MCF 10A (cell line): Measurements from ENCODE around the gene SOS1. TPM values are rescaled to one million over a fixed set of nuclear protein-coding genes. Genes with fewer than 3 reads are reported as not detected.
A peak's percentile ranks its signal among the peaks of the same experiment; 100 is the strongest.

Experiments
- BruUV-seq: library from RNA; stranded (reverse); fragments of 400-500 nt; replicated peaks from 2 replicates; lab custom pipeline; 2021; lab: Mats Ljungman, UMichigan
- CTCF ChIA-PET: fragments of 300-600 bp; sonication (Branson Sonifier 250); formaldehyde crosslinking; extraction: SDS; loops from one replicate; lab custom pipeline; 2021; ENCODE audit warnings: antibody characterized with exemption, inconsistent platforms; lab: Yijun Ruan, JAX
- POLR2A ChIA-PET: fragments of 300-600, 350-650 bp; sonication (Branson Sonifier 250); formaldehyde crosslinking; extraction: SDS; loops from one replicate; lab custom pipeline; 2020; ENCODE audit warnings: antibody characterized with exemption, inconsistent platforms; lab: Yijun Ruan, JAX
- DNase-seq: peaks from one replicate; pipeline ENCODE4 v3.0.0-alpha.2; 2018; ENCODE audit not compliant: unreplicated experiment
- H3K27ac Mint-ChIP-seq: one replicate; pipeline ENCODE4 v1.8.0; 2022; ENCODE audit warnings: mild to moderate bottlenecking, low read depth, mixed read lengths; ENCODE audit not compliant: unreplicated experiment
- H3K27me3 Mint-ChIP-seq: one replicate; pipeline ENCODE4 v1.8.0; 2022; ENCODE audit warnings: mixed read lengths; ENCODE audit not compliant: insufficient read depth, unreplicated experiment
- H3K36me3 Mint-ChIP-seq: one replicate; pipeline ENCODE4 v1.8.0; 2022; ENCODE audit warnings: mild to moderate bottlenecking, moderate library complexity, mixed read lengths; ENCODE audit not compliant: insufficient read depth, unreplicated experiment
- H3K4me1 Mint-ChIP-seq: one replicate; pipeline ENCODE4 v1.8.0; 2022; ENCODE audit warnings: mixed read lengths; ENCODE audit not compliant: insufficient read depth, unreplicated experiment
- H3K4me3 Mint-ChIP-seq: one replicate; pipeline ENCODE4 v1.8.0; 2022; ENCODE audit warnings: mild to moderate bottlenecking, moderate library complexity, mixed read lengths; ENCODE audit not compliant: unreplicated experiment
- H3K9me3 Mint-ChIP-seq: one replicate; pipeline ENCODE4 v1.8.0; 2022; ENCODE audit warnings: mixed read lengths; ENCODE audit not compliant: unreplicated experiment
- intact Hi-C: fragments of 100-400 bp; cut with micrococcal nuclease; formaldehyde crosslinking; loops from 2 replicates; pipeline ENCODE4 v1.14.1; 2022
- total RNA-seq: library from RNA; stranded (reverse); gene quantifications from 2 replicates; pipeline ENCODE4 v1.2.3, GENCODE V29; 2022
- TF ChIP-seq, protein P1 (sequence below): fragments of 200-600 bp; IDR thresholded peaks from one replicate; pipeline ENCODE4 v1.8.0; 2022; ENCODE audit warnings: antibody characterized with exemption, mild to moderate bottlenecking; ENCODE audit not compliant: unreplicated experiment

SOS1 gene
- total RNA-seq, 1 experiment from 2014 or later: 18.5 TPM

DNA sequence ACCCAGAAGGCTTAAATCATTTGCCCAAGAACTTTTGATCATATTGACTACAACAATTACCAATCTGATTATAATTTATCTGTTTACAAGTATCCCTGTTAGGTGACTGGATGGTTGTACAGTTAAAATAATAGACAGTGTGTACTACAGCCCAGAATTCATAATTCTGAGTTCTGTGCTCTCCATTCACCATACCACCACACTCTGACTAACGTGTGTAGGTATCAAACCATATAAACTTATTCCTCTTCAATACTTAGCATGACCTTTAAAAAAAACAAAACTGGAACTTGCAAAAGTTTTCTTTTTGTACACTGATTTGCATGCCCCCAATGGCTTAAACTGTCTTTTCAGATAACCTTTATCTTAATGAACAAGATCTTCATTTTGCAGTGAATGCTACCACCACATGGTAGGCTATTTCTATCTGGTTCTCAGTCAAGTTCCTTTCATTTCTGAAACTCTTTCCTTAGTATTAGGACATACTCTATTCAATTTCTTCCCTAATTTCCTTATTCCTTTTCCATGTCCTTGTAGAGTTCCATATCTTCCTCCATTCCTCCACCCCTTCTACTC, 50.9 kb downstream of the SOS1 start:
- BruUV-seq: no TSS peak
- Mint-ChIP-seq H3K36me3 (peaks cover 8% of the 10 kb centered on the region), H3K27me3 (no peaks in the 10 kb centered on the region), H3K4me1 (peaks cover 32% of the 10 kb centered on the region), H3K9me3 (no peaks in the 10 kb centered on the region), H3K27ac (peak overlapping the region; percentile 11), H3K4me3 (no peak overlapping the region)
- ChIA-PET POLR2A (interaction anchor here (1.5 to 5.9 kb wide), 3 partner anchors 30 to 54 kb away, joined by 5 to 54 read pairs (median 20); partner anchors contain the start of gene SOS1), CTCF (interaction anchor here (1.4 to 1.9 kb wide), 2 partner anchors 48 to 158 kb away, joined by 5 to 6 read pairs; no protein-coding TSS in a partner anchor)
- DNase-seq: no peak
- intact Hi-C loops: loop anchor here (2.0 kb wide), 1 partner anchor 49 kb away; no protein-coding TSS in a partner anchor
- TF ChIP-seq, protein P1, sequence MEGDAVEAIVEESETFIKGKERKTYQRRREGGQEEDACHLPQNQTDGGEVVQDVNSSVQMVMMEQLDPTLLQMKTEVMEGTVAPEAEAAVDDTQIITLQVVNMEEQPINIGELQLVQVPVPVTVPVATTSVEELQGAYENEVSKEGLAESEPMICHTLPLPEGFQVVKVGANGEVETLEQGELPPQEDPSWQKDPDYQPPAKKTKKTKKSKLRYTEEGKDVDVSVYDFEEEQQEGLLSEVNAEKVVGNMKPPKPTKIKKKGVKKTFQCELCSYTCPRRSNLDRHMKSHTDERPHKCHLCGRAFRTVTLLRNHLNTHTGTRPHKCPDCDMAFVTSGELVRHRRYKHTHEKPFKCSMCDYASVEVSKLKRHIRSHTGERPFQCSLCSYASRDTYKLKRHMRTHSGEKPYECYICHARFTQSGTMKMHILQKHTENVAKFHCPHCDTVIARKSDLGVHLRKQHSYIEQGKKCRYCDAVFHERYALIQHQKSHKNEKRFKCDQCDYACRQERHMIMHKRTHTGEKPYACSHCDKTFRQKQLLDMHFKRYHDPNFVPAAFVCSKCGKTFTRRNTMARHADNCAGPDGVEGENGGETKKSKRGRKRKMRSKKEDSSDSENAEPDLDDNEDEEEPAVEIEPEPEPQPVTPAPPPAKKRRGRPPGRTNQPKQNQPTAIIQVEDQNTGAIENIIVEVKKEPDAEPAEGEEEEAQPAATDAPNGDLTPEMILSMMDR: no peak

DNA sequence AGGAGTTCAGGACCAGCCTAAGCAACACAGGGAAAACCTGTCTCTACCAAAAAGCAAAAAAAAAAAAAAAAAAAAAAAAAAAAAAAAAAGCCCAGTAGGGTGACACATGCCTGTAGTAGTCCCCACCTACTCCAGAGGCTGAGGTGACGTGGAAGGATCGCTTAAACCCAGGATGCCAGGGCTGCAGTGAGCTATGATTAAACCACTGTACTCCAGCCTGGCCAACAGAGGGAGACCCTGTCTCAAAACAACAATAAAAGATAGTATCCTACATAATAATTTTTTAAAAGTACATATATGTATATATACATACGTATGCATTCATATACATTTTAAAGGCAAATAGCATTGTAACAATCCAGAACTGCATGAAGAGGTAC, 51.7 kb downstream of the SOS1 start:
- Mint-ChIP-seq H3K27me3 (no peaks in the 10 kb centered on the region), H3K27ac (peak overlapping the region; percentile 70), H3K4me1 (peaks cover 32% of the 10 kb centered on the region), H3K4me3 (no peak overlapping the region), H3K9me3 (no peaks in the 10 kb centered on the region), H3K36me3 (peaks cover 10% of the 10 kb centered on the region)
- intact Hi-C loops: loop anchor here (2.0 kb wide), 1 partner anchor 50 kb away; no protein-coding TSS in a partner anchor
- POLR2A ChIA-PET: interaction anchor here (0.5 to 5.9 kb wide), 8 partner anchors 12 to 1556 kb away, joined by 3 to 54 read pairs (median 5); partner anchors contain the start of gene SOS1
- BruUV-seq: no TSS peak
- TF ChIP-seq, protein P1: no peak
- peak; percentile 44 for DNase-seq
- CTCF ChIA-PET: interaction anchor here (0.5 to 1.9 kb wide), 7 partner anchors 10 to 161 kb away, joined by 3 to 6 read pairs (median 4); no protein-coding TSS in a partner anchor

DNA sequence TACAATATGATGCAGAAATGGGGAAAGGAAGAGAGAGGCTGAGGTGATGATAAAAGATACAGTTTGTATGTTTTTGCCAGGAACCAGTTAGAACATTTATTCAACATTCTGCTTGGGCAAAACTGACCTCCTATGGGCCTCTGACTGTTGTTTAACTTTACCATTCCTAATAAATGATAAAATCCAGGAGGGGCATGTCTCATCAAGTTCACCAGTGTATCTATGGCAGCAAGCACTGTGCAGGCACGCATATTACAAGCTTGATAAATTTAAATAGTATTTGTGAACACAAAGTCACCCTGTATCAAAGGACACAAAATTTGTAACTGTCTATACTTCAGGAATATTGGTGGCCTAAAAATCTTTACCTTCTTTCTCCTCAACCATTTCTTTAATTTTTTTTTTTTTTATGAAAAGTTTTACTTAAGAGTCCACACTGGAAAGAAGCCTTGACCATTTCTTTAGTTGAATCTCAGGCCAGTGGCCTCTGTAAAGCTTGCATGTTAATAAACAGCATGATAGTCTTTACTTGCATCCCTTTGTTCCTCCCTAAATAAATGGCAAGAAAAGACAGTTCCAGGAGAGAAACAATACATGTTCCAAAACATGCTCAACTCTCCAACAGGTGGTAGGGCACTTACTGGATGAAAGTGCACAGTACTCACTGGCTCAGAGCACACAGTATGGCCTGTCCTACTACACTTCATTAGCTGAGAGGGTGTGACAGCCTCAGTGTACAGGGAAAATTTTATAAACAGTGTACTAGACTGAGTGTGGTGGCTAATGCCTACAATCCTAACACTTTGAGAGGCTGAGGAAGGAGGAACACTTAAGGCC, 52.3 kb downstream of the SOS1 start:
- H3K27ac Mint-ChIP-seq: peak overlapping the region; percentile 70
- H3K27me3 Mint-ChIP-seq: no peaks in the 10 kb centered on the region
- ChIA-PET CTCF (interaction anchor here (0.8 to 1.9 kb wide), 6 partner anchors 23 to 161 kb away, joined by 3 to 6 read pairs (median 4); no protein-coding TSS in a partner anchor), POLR2A (interaction anchor here (0.5 to 5.9 kb wide), 9 partner anchors 12 to 1556 kb away, joined by 3 to 54 read pairs (median 5); partner anchors contain the start of gene SOS1)
- H3K36me3 Mint-ChIP-seq: peaks cover 10% of the 10 kb centered on the region
- peaks cover 32% of the 10 kb centered on the region for H3K4me1 Mint-ChIP-seq
- DNase-seq: peak; percentile 4
- H3K9me3 Mint-ChIP-seq: no peaks in the 10 kb centered on the region
- TF ChIP-seq, protein P1: no peak
- no peak overlapping the region for H3K4me3 Mint-ChIP-seq
- BruUV-seq: no TSS peak
- intact Hi-C loops: loop anchor here (2.0 kb wide), 1 partner anchor 50 kb away; no protein-coding TSS in a partner anchor
